PC-9 (cell line): ENCODE data around the gene ENGASE. TPM values are rescaled to one million over a fixed set of nuclear protein-coding genes. Genes with fewer than 3 reads are reported as not detected.

Experiments used
- BruUV-seq: library from RNA; stranded (reverse); fragments of 400-500 nt; replicated peaks from 2 replicates; lab custom pipeline; 2021; lab: Mats Ljungman, UMichigan
- CTCF ChIA-PET: fragments of 300-600 bp; sonication (Branson Sonifier 250); formaldehyde crosslinking; loops from one replicate; lab custom pipeline; 2022; ENCODE audit warnings: antibody characterized with exemption; lab: Charles Lee
- POLR2A ChIA-PET: fragments of 300-600 bp; sonication (Branson Sonifier 250); formaldehyde crosslinking; loops from one replicate; lab custom pipeline; 2022; ENCODE audit warnings: antibody characterized with exemption; ENCODE audit not compliant: unreplicated experiment; lab: Charles Lee
- DNase-seq, 2 experiments: peaks; one replicate each; pipeline versions ENCODE4 v3.0.0 to v3.0.0-alpha.2; 2015 to 2022; ENCODE audit warnings: mixed read lengths in 1 of 2
- H2AFZ ChIP-seq: fragments of 200-600 bp; sonication (generic); 2 replicates; pipeline ENCODE4 v1.8.1; 2017; ENCODE audit warnings: antibody characterized with exemption
- H3F3A ChIP-seq: fragments of 200-600 bp; sonication (generic); 2 replicates; pipeline ENCODE4 v1.8.1; 2017; ENCODE audit warnings: antibody characterized with exemption, mild to moderate bottlenecking, low read depth; ENCODE audit not compliant: insufficient read depth
- H3K27ac ChIP-seq: fragments of 200-600 bp; sonication (generic); 2 replicates; pipeline ENCODE4 v1.6.1; 2016; ENCODE audit warnings: mixed run types
- H3K27me3 ChIP-seq: fragments of 200-600 bp; sonication (generic); 2 replicates; pipeline ENCODE4 v1.6.1; 2016; ENCODE audit warnings: low read depth, mixed run types; ENCODE audit not compliant: insufficient read depth
- H3K36me3 ChIP-seq: fragments of 200-600 bp; sonication (generic); 2 replicates; pipeline ENCODE4 v1.6.1; 2016; ENCODE audit warnings: low read depth, mixed run types
- H3K4me1 ChIP-seq: fragments of 200-600 bp; sonication (generic); replicated peaks from 2 replicates; pipeline ENCODE4 v1.6.1; 2016; ENCODE audit warnings: mixed run types; ENCODE audit not compliant: insufficient read depth
- H3K4me2 ChIP-seq: fragments of 200-600 bp; sonication (generic); 2 replicates; pipeline ENCODE4 v1.6.1; 2017; ENCODE audit warnings: mixed run types
- H3K4me3 ChIP-seq: fragments of 200-600 bp; sonication (generic); 2 replicates; pipeline ENCODE4 v1.6.1; 2016; ENCODE audit warnings: mixed run types
- H3K79me2 ChIP-seq: fragments of 200-600 bp; sonication (generic); 2 replicates; pipeline ENCODE4 v1.6.1; 2017; ENCODE audit warnings: low read depth, mixed run types
- H3K9me2 ChIP-seq: fragments of 200-600 bp; sonication (generic); 2 replicates; pipeline ENCODE4 v1.8.1; 2017; ENCODE audit warnings: mild to moderate bottlenecking; ENCODE audit not compliant: insufficient read depth
- H3K9me3 ChIP-seq: fragments of 200-600 bp; sonication (generic); 2 replicates; pipeline ENCODE4 v1.8.1; 2016; ENCODE audit warnings: low read depth; ENCODE audit not compliant: insufficient read depth
- H4K20me1 ChIP-seq: fragments of 200-600 bp; sonication (generic); 2 replicates; pipeline ENCODE4 v1.8.1; 2017; ENCODE audit not compliant: insufficient read depth
- EZH2 ChIP-seq: fragments of 200-600 bp; sonication (generic); IDR thresholded peaks from 2 replicates; pipeline ENCODE4 v1.8.0; 2017; ENCODE audit warnings: antibody characterized with exemption, low read depth
- intact Hi-C: fragments of 100-400 bp; cut with micrococcal nuclease; formaldehyde crosslinking; loops from one replicate; pipeline ENCODE4 v1.10.0; 2022; ENCODE audit not compliant: unreplicated experiment
- total RNA-seq: library from RNA; stranded (reverse); gene quantifications from 2 replicates; pipeline ENCODE4 v1.2.3, GENCODE V29; 2021
- TF ChIP-seq, protein P1 (sequence below): fragments of 200-600 bp; sonication (generic); conservative IDR thresholded peaks from 2 replicates; pipeline ENCODE4 v1.6.1; 2017; ENCODE audit warnings: mixed run types, antibody characterized with exemption, mild to moderate bottlenecking, moderate library complexity

Gene ENGASE
- total RNA-seq, 1 experiment from 2014 or later, result 15.7 TPM

DNA sequence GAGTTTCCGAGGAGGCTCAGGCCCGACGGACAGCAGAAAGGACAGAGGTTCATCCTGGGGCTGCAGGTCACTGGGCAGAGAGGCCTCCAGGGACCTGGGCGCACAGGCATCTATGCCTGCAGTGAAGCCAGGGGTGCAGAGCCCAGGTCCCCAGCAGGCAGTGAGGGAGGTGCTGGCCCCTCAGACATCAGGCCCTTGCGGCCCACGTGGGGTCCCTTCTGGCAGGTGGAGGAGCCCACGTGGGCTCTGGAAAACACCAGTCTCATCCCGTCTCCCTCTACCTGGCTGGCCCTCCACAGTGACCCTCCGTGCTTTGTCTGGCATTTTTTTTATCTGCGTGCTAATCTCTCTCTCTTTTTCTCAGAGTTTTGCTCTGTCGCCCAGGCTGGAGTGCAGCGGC, 36.5 kb downstream of the ENGASE start:
- no TSS peak for BruUV-seq
- ChIA-PET CTCF (no interaction called here), POLR2A (no interaction called here)
- Histone ChIP-seq H3K4me2 (no peak overlapping the region), H2AFZ (no peak overlapping the region), H3K27ac (no peak overlapping the region), H3K27me3 (peaks cover 72% of the 10 kb centered on the region), H3K4me3 (no peak overlapping the region), H3K79me2 (no peaks in the 10 kb centered on the region), H3F3A (no peaks in the 10 kb centered on the region), H3K36me3 (no peaks in the 10 kb centered on the region), H3K9me3 (no peaks in the 10 kb centered on the region), H3K9me2 (no peaks in the 10 kb centered on the region), H4K20me1 (peaks cover 11% of the 10 kb centered on the region; the same call in 1 of the 2 replicates), H3K4me1 (no peaks in the 10 kb centered on the region; the same call in 1 of the 2 replicates)
- TF ChIP-seq, protein P1, sequence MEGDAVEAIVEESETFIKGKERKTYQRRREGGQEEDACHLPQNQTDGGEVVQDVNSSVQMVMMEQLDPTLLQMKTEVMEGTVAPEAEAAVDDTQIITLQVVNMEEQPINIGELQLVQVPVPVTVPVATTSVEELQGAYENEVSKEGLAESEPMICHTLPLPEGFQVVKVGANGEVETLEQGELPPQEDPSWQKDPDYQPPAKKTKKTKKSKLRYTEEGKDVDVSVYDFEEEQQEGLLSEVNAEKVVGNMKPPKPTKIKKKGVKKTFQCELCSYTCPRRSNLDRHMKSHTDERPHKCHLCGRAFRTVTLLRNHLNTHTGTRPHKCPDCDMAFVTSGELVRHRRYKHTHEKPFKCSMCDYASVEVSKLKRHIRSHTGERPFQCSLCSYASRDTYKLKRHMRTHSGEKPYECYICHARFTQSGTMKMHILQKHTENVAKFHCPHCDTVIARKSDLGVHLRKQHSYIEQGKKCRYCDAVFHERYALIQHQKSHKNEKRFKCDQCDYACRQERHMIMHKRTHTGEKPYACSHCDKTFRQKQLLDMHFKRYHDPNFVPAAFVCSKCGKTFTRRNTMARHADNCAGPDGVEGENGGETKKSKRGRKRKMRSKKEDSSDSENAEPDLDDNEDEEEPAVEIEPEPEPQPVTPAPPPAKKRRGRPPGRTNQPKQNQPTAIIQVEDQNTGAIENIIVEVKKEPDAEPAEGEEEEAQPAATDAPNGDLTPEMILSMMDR, result no peak
- TF ChIP-seq EZH2, result no peak
- DNase-seq, result no peak
- intact Hi-C loops, result no loop called here

DNA sequence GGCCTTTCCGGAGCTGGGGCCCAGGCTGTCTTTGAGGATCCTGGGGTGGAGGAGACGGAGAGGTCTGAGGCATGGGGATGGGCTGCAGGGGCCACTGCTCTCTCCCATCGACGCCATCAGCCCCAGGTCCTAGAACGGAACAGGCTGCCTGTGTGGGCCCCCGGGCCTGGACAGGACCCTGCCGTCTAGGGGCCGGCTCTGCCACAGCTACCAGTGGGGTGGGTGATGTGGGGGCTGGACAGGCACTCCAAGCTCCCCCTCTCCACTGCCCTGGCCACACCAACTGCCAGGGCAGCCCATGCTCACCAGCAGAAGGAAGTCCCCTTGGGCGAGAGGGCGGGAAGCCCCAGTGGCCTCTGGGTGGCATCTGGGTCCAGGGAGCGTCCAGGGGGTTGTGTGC, 37.8 kb downstream of the ENGASE start:
- Histone ChIP-seq H3K27ac (no peak overlapping the region), H3K79me2 (no peaks in the 10 kb centered on the region), H3K4me1 (no peaks in the 10 kb centered on the region; the same call in 1 of the 2 replicates), H3F3A (no peaks in the 10 kb centered on the region), H3K27me3 (peaks cover 73% of the 10 kb centered on the region), H3K9me2 (no peaks in the 10 kb centered on the region), H3K36me3 (no peaks in the 10 kb centered on the region), H3K9me3 (no peaks in the 10 kb centered on the region), H2AFZ (no peak overlapping the region), H4K20me1 (peaks cover 14% of the 10 kb centered on the region; the same call in 1 of the 2 replicates), H3K4me3 (no peak overlapping the region), H3K4me2 (no peak overlapping the region)
- TF ChIP-seq, protein P1, result no peak
- no peak for TF ChIP-seq EZH2
- BruUV-seq, result no TSS peak
- intact Hi-C loops, result no loop called here
- CTCF ChIA-PET, result interaction anchor here (0.6 kb wide), 1 partner anchor 45 kb away, joined by 3 read pairs; no protein-coding TSS in a partner anchor
- no peak for DNase-seq
- POLR2A ChIA-PET, result no interaction called here

DNA sequence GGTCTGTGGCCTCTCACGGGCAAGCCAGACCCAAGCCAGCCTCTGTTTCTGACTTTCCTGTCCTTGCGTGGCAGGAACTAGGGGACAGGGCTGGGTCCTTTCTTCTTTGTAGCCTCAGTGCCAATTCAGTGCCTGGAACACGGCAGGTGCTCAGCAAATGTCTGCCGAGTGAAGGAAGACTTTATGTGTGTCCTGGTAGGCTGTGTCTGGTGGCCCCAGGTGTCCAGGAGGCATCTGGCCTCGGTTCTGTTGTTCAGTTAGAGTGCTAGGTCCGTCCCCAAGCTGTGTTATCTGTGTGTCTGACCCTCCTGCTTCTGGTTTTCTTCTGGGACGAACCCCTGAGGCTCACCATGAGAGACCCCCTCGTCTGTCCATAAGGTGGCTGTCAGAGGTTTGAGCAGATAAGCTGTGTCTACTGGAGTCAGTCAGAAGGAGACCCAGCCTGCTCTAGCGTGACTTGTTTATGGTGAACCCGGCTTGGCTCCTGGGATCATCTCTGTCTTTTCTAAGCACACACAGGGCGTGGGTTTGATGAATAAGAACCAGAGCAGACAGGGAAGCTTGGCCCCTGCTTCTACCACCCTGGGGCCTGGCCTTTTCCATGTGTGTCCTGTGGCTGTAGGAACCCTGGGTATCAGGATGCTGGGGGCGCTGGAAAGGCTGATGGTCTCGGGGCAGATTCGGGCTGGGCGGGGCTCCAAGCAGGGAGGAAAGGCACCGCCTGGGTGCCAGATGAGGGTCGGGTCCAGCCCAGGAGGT, 39.3 kb downstream of the ENGASE start:
- intact Hi-C loops, result no loop called here
- Histone ChIP-seq H3K27ac (no peak overlapping the region), H3K4me3 (no peak overlapping the region), H3K36me3 (no peaks in the 10 kb centered on the region), H3K27me3 (peaks cover 77% of the 10 kb centered on the region), H2AFZ (no peak overlapping the region), H3F3A (no peaks in the 10 kb centered on the region), H3K9me3 (no peaks in the 10 kb centered on the region), H3K4me1 (no peaks in the 10 kb centered on the region; the same call in 1 of the 2 replicates), H4K20me1 (peaks cover 14% of the 10 kb centered on the region; the same call in 1 of the 2 replicates), H3K79me2 (no peaks in the 10 kb centered on the region), H3K4me2 (no peak overlapping the region), H3K9me2 (no peaks in the 10 kb centered on the region)
- no peak for DNase-seq
- CTCF ChIA-PET, result no interaction called here
- BruUV-seq, result no TSS peak
- POLR2A ChIA-PET, result no interaction called here
- TF ChIP-seq, protein P1, result no peak
- TF ChIP-seq EZH2, result no peak
